Measurements from ENCODE around the gene EFNA5. TPM values are rescaled to one million over a fixed set of nuclear protein-coding genes. Genes with fewer than 3 reads are reported as not detected.

Gene EFNA5
- total RNA-seq, 1 donor from 2014 or later, result 12.6 TPM

DNA sequence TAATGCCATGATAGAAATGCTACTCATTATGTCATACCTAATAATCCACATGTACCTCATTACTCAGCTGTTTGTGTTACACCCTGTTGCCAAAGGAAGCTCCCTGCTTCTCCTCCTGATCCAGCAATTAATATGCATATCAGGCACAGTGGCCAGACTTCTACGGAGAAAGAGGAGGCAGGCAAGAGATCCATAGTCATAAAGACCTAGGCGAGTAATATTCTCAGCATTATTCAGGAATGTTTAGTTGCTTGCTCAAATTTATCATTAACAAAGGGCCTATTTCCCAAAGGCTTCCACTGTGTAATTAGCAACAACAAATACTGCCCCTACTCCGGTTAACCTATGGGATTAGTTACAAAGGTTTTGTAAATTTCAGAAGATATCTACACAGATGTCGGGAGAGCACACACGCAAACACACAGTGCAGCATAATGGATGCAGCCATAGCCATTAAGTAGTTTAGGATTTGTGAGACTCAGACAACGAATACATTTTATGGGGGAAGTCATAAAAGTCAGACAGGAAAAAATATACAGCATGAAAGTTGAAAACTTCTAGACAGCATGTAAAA, 192.6 kb downstream of the EFNA5 start:
- Histone ChIP-seq H3K4me3 (ENCODE audit: low read depth, low read length) (no peak overlapping the region), H3K36me3 (ENCODE audit: control insufficient read depth, insufficient read depth, low read length) (no peaks in the 10 kb centered on the region), H3K27me3 (ENCODE audit: control insufficient read depth, insufficient read depth, low read length) (no peaks in the 10 kb centered on the region)
- TF ChIP-seq, protein P1, sequence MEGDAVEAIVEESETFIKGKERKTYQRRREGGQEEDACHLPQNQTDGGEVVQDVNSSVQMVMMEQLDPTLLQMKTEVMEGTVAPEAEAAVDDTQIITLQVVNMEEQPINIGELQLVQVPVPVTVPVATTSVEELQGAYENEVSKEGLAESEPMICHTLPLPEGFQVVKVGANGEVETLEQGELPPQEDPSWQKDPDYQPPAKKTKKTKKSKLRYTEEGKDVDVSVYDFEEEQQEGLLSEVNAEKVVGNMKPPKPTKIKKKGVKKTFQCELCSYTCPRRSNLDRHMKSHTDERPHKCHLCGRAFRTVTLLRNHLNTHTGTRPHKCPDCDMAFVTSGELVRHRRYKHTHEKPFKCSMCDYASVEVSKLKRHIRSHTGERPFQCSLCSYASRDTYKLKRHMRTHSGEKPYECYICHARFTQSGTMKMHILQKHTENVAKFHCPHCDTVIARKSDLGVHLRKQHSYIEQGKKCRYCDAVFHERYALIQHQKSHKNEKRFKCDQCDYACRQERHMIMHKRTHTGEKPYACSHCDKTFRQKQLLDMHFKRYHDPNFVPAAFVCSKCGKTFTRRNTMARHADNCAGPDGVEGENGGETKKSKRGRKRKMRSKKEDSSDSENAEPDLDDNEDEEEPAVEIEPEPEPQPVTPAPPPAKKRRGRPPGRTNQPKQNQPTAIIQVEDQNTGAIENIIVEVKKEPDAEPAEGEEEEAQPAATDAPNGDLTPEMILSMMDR (IDR thresholded peaks at IDR 0.05; ENCODE audit: insufficient read depth, low read length, poor library complexity, severe bottlenecking), result no peak
- no peak for DNase-seq (ENCODE audit: low read depth)

DNA sequence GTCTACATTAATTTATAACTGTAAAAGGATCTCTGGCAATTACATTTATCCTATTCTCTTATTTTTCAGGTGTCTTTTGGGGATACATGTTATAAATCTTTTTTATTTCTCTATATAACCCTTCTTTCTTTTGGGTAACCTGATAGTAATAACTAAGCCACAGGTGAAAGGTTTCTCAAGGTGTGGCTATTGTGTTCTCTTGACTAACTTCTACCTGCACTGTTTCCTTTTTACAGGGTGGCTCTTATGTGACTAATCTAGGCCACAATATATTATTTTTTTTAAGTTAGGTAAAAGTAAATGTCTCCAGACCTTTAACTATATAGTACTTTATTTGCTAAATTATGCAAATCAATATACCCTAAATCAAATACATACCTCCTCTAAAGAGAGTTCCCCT, 193.2 kb downstream of the EFNA5 start:
- no peaks in the 10 kb centered on the region for H3K27me3 ChIP-seq (ENCODE audit: control insufficient read depth, insufficient read depth, low read length)
- no peak overlapping the region for H3K4me3 ChIP-seq (ENCODE audit: low read depth, low read length)
- DNase-seq (ENCODE audit: low read depth), result no peak
- TF ChIP-seq, protein P1 (IDR thresholded peaks at IDR 0.05; ENCODE audit: insufficient read depth, low read length, poor library complexity, severe bottlenecking), result no peak
- no peaks in the 10 kb centered on the region for H3K36me3 ChIP-seq (ENCODE audit: control insufficient read depth, insufficient read depth, low read length)

DNA sequence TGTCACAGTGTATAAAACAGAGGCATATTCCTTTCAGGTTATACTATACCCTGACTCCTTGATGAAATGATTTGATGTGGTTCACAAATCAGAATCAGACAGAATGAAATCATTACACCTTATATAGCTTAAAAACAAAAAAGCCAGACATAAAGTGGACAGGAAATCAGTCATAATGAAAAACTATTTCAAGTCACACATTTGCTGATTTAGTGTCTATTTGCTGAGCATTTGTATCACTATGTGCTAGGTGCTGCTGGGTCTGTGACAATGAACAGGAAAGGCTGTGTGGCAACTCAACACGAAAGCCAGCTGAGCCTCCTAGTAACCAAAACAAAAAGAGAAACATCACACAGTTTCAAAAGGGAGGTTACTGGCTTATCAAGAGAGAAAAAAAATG, 194.0 kb downstream of the EFNA5 start:
- Histone ChIP-seq H3K27me3 (ENCODE audit: control insufficient read depth, insufficient read depth, low read length) (no peaks in the 10 kb centered on the region), H3K36me3 (ENCODE audit: control insufficient read depth, insufficient read depth, low read length) (no peaks in the 10 kb centered on the region), H3K4me3 (ENCODE audit: low read depth, low read length) (no peak overlapping the region)
- TF ChIP-seq, protein P1 (IDR thresholded peaks at IDR 0.05; ENCODE audit: insufficient read depth, low read length, poor library complexity, severe bottlenecking), result no peak
- DNase-seq (ENCODE audit: low read depth), result no peak

DNA sequence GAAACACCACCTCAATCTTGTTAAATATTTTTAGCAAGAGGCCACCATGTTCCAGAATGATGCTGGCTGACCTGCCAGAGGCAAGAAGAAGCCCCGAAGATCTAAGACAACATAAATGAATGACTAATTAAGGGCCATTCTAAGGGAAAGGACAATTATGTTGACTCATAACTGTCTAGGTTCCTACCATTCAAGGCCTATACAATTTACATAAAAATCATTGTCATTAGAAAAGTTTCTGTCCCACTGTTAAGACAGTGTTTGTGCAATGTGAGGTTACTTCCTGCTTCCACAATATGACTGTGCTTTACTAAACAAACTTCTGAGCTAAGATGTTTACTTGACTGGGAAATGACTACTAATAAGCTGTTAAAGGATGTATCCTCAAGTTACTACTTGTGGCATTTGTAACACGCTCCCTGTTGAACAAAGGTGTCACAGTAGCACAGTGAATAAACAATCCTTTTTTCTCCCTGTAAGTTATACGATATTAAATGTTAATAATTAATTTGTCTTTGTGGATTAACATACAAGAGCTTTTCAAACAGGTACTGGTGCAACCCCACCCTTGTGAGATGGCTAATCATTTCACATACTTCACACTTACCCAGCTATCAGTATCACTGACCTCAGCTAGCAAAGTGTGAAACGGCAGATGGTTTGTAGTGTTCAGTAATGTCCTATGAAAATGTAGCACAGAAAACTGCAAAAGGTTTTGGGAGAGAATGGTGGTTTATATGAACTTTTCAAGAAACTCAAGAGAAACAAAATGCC, 195.8 kb downstream of the EFNA5 start:
- Histone ChIP-seq H3K27me3 (ENCODE audit: control insufficient read depth, insufficient read depth, low read length) (no peaks in the 10 kb centered on the region), H3K4me3 (ENCODE audit: low read depth, low read length) (no peak overlapping the region), H3K36me3 (ENCODE audit: control insufficient read depth, insufficient read depth, low read length) (no peaks in the 10 kb centered on the region)
- TF ChIP-seq, protein P1 (IDR thresholded peaks at IDR 0.05; ENCODE audit: insufficient read depth, low read length, poor library complexity, severe bottlenecking), result no peak
- no peak for DNase-seq (ENCODE audit: low read depth)

DNA sequence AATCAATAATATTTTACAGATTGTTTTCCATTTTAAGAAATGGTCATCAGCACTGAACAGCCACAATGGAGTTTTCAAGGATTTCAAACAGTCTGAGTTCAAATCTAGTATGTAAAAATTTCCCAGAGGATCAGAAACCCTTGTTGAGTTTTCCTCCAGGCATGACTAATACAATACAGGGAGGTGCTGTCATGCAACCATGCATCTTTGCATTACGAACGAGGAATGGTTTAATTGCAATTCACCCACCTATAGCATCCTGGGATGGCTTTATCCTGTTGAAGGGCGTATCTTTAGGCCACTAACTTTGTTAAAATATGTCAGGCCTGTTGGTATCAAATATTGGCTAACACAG, 196.4 kb downstream of the EFNA5 start:
- no peak for DNase-seq (ENCODE audit: low read depth)
- no peaks in the 10 kb centered on the region for H3K36me3 ChIP-seq (ENCODE audit: control insufficient read depth, insufficient read depth, low read length)
- no peak overlapping the region for H3K4me3 ChIP-seq (ENCODE audit: low read depth, low read length)

More for the DNA sequence above, 196.4 kb downstream of the EFNA5 start:
- no peaks in the 10 kb centered on the region for H3K27me3 ChIP-seq (ENCODE audit: control insufficient read depth, insufficient read depth, low read length)
- TF ChIP-seq, protein P1 (IDR thresholded peaks at IDR 0.05; ENCODE audit: insufficient read depth, low read length, poor library complexity, severe bottlenecking), result no peak
